HL-60/S4 treated with retinoic acid at 250 ng/mL for 4 days and 3 days (cell line): ENCODE measurements around the gene STK31.
"Not testable (repeated sequence)": the region's sequence is repeated elsewhere in the genome, so short reads cannot be mapped to it uniquely, and the experiment has no call there.

Source experiments
- in situ Hi-C: fragments of 300-500 bp; cut with MboI; formaldehyde crosslinking; loops from 2 replicates; pipeline ENCODE4 v1.7.0; 2022; ENCODE audit warnings: low sequenced_read_pairs

The STK31 gene

DNA sequence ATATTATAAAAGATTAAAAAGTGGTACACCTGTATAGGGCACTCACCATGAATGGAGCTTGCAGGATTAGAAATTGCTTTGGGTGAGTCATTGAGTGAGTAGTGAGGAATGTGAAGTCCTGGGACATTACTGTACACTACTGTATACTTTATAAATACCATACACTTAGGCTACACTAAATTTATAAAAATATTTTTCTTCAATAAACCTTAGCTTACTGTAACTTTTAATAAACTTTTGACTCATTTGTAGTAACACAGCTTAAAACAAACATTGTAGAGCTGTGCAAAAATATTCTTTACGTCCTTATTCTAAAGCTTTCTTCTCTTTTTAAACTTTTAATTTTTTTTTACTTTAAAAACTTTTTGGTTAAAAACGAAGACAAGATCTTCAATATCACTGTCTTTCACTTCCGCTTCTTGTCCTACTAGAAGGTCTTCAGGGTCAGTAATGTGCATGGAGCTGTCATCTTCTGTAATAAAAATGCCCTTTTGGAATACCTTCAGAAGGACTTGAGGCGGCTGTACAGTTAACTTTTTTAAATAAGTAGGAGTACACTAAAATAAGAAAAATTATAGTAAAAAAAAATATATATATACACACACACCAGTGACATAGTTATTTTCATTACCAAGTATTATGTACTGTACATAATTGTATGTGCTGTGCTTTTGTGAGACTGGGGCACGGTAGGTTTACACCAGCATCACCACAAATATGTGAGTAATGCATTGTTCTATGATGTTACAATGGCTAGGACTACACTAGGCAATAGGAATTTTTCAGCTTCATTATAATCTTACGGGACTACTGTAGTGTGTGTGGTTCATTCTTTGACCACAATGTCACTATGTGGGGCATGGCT, 3.5 kb downstream of the STK31 start:
- in situ Hi-C loops, result loop anchor here (25.0 kb wide), 1 partner anchor 426 kb away; the partner anchor contains the start of gene MALSU1

GRCh38 chr7:23714150-23714464, 4.1 kb downstream of the STK31 start:
- in situ Hi-C loops, result loop anchor here (25.0 kb wide), 1 partner anchor 427 kb away; the partner anchor contains the start of gene MALSU1

DNA sequence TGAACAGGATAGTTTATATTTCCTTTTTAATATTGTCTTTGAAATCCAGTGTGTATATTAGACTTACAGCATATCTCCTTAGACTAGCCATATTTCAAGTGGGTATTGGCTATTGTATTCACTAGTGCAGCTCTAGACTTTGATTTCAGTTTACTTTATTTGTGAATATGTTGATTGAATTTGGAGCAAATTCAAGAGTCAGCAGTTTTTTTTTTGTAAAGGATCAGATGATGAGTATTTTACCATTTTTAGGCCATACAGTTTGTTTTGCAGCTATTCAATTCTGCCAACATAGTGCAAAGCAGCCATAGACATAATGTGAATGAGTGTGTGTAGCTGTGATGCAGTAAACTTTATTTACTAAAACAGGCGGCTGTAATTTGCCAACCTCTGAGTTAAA, 4.6 kb downstream of the STK31 start:
- in situ Hi-C loops, result loop anchor here (25.0 kb wide), 1 partner anchor 427 kb away; the partner anchor contains the start of gene MALSU1

GRCh38 chr7:23715099-23715498, 5.1 kb downstream of the STK31 start:
- in situ Hi-C loops, result loop anchor here (25.0 kb wide), 1 partner anchor 428 kb away; the partner anchor contains the start of gene MALSU1

- in situ Hi-C loops, result loop anchor here (25.0 kb wide), 1 partner anchor 430 kb away; the partner anchor contains the start of gene MALSU1
These were observed 7.8 kb downstream of the STK31 start for GRCh38 chr7:23717788-23718187.

GRCh38 chr7:23721456-23721855, 11.4 kb downstream of the STK31 start:
- in situ Hi-C loops, result loop anchor here (25.0 kb wide), 1 partner anchor 434 kb away; the partner anchor contains the start of gene MALSU1

DNA sequence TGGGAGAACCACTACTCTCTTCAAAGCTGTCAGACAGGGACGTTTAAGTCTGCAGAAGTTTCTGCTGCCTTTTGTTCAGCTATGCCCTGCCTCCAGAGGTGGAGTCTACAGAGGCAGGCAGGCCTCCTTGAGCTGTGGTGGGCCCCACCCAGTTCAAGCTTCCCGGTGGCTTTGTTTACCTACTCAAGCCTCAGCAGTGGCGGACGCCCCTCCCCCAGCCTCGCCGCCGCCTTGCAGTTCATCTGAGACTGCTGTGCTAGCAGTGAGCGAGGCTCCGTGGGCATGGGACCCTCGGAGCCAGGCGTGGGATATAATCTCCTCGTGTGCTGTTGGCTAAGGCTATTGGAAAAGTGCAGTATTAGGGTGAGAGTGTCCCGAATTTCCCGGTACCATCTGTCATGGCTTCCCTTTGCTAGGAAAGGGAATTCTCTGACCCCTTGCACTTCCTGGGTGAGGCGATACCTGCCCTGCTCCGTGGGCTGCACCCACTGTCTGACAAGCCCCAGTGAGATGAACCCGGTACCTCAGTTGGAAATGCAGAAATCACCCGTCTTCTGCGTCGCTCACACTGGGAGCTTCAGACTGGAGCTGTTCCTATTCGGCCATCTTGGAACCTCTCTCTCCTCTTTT, 12.7 kb downstream of the STK31 start:
- in situ Hi-C loops, result loop anchor here (25.0 kb wide), 1 partner anchor 435 kb away; the partner anchor contains the start of gene MALSU1

DNA sequence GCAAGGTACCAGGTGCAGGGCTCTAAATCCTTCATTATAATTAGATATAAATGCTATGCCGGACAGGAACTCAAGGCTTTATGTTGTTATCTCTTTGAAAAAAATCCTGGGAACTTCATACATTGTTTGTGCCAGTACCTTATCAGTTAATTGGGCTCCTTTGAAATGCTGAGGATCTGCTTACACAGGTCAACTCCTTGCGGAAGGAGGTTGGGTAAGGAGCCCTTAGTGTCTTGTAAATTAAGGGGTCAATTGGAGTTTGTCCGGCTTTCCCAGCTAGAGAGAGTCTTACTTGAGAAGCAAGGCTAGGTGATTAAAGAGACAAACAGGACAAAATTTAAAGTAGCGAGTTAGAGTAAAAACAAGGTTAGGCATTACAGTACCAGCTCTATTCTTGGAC, 14.1 kb downstream of the STK31 start:
- in situ Hi-C loops, result loop anchor here (25.0 kb wide), 1 partner anchor 437 kb away; the partner anchor contains the start of gene MALSU1

DNA sequence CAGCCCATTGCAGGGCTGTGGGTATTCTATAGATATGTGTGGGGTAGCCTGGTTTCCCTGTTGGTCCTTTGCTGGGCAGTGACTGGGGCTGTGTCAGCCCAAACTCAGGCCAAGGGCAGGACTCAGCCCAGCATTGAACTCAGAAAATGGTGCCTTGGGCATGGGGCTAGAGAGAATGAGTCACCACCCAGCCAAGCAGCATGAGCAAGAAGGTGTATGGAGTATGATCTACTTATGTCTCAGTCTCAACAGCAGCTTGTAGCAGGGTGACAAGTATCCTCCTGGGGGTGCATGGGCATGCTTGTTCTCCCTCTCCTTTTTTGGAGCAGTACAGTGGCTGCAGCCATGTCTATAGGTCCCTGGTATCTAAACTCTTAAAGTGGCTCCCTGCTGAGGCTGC, 32.0 kb downstream of the STK31 start:
- in situ Hi-C loops, result no loop called here

- in situ Hi-C loops, result no loop called here
These were observed 33.2 kb downstream of the STK31 start for GRCh38 chr7:23743226-23743625.

DNA sequence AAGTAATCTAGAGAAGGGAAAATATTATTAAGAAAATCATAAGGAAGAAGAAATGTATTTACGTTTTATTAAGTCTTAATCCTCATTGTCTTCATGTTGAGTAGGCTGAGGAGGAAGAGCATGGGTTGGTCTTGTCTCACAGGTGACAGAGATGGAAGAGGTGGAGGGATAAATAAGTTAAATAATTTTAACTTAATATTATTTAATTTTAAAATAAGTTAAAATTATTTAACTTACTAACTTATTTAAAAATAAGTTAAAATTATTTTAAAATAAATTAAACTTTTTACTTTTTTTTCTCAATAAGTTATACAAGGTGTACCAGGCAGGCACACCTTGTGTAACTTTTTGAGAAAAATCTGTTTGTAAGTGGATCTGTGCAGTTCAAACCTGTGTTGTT, 36.6 kb downstream of the STK31 start:
- in situ Hi-C loops, result no loop called here

DNA sequence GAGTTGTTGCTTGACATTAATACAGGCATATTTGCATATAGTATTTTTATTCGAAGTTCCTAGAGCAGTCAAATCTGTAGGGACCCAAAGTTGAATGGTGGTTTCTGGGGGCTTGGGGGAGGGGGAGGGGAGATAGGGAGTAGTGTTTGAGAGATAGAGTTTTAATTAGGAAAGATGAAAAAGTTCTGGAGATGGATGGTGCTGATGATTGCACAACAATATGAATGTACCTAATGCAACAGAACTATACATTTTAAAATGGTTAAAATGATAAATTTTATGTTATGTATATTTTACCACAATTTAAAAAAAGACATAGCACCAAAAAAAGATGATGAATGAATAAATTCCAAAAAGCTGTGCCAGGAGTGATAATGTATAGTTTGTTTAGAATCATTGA, 41.8 kb downstream of the STK31 start:
- in situ Hi-C loops, result no loop called here

DNA sequence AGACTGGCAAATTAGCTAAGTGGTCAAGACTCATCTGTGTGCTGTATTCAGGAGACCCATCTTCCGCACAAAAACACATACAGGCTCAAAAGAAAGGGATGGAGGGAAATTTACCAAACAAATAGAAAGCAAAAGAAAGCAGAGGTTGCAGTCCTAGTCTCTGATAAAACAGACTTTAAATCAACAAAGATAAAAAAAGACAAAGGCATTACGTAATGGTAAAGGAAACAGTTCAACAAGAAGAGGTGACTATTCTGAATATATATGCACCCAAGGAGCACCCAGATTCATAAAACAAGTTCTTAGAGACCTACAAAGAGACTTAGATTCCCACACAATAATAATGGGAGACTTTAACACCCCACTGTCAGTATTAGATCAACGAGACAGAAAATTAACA, 48.8 kb downstream of the STK31 start:
- in situ Hi-C loops, result not testable (repeated sequence)

GRCh38 chr7:23759671-23760391, 49.8 kb downstream of the STK31 start:
- in situ Hi-C loops, result no loop called here

GRCh38 chr7:23765943-23766342, 55.9 kb downstream of the STK31 start:
- in situ Hi-C loops, result no loop called here

- in situ Hi-C loops, result no loop called here
These were observed 57.5 kb downstream of the STK31 start for GRCh38 chr7:23767514-23767913.

DNA sequence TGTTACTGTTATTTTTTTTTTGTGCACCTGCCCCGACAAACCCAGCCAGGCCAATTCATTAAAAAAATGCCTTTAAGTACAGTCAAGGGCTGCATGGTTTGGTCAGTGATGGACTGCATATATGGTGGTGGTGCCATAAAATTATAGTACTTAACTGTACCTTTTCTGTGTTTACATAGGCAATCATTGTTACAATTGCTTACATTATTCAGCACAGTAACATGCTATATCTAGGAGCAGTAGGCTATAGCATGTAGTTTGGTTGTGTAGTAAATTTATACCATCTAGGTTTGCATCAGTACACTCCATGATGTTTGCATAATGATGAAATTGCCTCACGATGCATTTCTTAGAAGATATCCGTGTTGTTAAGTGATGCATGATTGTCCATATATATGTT, 58.0 kb downstream of the STK31 start:
- in situ Hi-C loops, result no loop called here

DNA sequence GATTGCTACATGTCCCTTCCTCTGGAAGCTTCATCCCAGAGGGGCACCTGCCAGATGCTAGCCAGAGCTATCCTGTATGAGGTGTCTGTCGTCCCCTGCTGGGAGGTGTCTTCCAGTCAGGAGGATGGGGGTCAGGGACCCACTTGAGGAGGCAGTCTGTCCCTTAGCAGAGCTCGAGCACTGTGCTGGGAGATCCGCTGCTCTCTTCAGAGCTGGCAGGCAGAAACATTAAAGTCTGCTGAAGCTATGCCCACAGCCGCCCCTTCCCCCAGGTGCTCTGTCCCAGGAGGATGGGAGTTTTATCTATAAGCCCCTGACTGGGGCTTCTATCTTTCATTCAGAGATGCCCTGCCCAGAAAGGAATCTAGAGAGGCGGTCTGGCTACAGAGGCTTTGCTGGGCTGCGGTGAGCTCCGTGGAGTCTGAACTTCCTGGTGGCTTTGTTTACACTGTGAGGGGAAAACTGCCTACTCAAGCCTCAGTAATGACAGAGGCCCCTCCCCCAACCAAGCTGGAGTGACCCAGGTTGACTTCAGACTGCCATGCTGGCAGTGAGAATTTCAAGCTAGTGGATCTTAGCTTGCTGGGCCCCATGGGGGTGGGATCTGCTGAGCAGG, 69.3 kb downstream of the STK31 start:
- in situ Hi-C loops, result not testable (repeated sequence)

DNA sequence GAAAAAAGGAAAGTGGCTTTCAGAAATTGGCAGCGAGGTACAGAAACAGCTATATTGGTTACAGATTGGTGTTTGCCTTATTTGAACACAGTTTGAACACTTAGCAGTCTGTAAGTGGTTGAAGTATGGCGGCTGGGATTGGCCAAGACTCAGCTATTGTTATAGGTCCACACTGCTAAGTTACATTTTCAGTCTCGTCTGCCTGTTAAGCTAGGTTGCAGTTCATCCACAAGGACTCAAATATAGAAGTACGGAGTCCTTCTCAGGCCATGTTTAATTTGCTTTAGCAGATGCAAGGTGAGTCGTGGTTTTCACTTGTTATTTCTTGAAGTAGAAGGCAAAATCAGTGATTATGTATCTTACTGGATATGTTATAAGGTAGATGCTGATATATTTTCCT, 73.1 kb downstream of the STK31 start:
- in situ Hi-C loops, result no loop called here

DNA sequence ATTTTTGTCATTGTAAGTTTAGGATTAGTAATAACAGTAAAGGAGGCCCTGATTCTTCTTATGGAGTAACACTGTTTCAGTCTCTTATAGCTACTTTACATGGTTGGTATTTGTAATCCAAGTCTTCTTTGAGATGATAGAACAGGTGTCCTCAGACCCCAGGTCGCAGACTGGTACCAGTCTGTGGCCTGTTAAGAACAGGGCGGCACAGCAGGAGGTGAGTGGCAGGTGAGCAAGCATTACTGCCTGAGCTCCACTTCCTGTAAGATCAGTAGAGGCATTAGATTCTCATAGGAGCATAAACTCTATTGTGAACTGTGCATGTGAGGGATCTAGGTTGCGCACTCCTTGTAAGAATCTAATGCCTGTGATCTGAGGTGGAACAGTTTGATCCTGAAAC, 77.3 kb downstream of the STK31 start:
- in situ Hi-C loops, result no loop called here

DNA sequence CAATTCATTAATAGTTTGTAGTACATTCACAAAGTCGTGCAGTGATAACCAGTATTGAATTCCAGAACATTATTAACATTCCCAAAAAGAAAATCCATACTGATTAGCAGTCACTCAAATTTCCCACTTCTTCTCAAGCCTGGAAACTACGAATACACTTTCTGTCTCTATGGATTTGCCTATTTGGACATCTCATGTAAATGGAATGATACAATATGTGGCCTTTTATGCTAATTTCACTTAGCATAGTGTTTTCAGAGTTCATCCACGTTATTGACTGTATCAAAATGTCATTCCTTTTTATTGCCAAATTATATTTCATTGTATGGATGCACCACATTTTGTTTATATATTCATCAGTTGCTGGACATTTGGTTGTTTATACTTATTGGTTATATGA, 78.8 kb downstream of the STK31 start:
- in situ Hi-C loops, result no loop called here
